ENCODE measurements around the gene NFE2L1. TPM values are rescaled to one million over a fixed set of nuclear protein-coding genes. Genes with fewer than 3 reads are reported as not detected.

NFE2L1 gene
- total and polyA plus RNA-seq, 9 of the 15 experiments (the other 6 are each of a cell fraction or from before 2014, with no cell fraction given), result 2.0 to 68.6 (median 39.7) TPM

DNA sequence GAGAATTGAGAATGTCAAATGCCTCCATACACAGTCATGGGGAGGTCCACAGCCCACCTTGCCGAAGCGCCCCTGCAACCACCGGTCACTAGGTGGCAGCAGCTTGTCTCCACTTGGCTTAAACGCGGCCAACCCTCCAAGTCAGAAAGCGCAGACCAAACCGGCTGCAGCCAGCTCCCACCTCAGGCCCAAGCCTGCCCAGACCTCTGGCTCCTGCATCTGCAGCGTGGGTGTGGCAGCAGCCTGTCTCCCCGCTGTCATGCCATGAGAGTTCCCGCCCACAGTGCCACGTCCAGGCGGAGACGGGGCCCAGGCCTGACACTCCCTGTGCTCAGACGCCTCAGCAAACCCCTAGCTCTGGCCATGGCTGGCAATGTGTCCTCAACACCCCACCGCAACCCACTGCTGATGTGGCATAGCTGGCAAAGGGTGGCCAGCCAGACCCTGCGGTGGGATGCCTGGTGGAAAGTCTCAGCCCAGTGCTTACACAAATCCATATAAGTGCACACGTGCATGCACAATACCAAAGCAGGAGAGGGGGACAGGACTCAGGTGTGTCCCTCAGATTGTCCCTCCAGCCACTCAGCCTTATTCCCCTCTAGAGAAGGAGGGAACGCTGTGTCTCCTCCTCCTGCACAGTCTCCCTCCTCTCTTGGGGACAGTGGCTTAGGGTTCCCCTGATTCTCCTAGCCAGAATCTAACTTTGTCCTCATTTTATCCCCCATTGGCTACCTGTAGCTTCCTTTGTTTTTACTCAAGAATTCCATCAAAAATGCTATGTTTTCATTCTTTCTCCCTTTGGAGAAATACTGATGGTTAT lies 21.4 kb upstream of the NFE2L1 start (continued):
- TF ChIP-seq, protein P1, sequence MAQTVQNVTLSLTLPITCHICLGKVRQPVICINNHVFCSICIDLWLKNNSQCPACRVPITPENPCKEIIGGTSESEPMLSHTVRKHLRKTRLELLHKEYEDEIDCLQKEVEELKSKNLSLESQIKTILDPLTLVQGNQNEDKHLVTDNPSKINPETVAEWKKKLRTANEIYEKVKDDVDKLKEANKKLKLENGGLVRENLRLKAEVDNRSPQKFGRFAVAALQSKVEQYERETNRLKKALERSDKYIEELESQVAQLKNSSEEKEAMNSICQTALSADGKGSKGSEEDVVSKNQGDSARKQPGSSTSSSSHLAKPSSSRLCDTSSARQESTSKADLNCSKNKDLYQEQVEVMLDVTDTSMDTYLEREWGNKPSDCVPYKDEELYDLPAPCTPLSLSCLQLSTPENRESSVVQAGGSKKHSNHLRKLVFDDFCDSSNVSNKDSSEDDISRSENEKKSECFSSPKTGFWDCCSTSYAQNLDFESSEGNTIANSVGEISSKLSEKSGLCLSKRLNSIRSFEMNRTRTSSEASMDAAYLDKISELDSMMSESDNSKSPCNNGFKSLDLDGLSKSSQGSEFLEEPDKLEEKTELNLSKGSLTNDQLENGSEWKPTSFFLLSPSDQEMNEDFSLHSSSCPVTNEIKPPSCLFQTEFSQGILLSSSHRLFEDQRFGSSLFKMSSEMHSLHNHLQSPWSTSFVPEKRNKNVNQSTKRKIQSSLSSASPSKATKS (CRISPR knock-in tag; IDR thresholded peaks at IDR 0.05), result no peak
- TF ChIP-seq, protein P2, sequence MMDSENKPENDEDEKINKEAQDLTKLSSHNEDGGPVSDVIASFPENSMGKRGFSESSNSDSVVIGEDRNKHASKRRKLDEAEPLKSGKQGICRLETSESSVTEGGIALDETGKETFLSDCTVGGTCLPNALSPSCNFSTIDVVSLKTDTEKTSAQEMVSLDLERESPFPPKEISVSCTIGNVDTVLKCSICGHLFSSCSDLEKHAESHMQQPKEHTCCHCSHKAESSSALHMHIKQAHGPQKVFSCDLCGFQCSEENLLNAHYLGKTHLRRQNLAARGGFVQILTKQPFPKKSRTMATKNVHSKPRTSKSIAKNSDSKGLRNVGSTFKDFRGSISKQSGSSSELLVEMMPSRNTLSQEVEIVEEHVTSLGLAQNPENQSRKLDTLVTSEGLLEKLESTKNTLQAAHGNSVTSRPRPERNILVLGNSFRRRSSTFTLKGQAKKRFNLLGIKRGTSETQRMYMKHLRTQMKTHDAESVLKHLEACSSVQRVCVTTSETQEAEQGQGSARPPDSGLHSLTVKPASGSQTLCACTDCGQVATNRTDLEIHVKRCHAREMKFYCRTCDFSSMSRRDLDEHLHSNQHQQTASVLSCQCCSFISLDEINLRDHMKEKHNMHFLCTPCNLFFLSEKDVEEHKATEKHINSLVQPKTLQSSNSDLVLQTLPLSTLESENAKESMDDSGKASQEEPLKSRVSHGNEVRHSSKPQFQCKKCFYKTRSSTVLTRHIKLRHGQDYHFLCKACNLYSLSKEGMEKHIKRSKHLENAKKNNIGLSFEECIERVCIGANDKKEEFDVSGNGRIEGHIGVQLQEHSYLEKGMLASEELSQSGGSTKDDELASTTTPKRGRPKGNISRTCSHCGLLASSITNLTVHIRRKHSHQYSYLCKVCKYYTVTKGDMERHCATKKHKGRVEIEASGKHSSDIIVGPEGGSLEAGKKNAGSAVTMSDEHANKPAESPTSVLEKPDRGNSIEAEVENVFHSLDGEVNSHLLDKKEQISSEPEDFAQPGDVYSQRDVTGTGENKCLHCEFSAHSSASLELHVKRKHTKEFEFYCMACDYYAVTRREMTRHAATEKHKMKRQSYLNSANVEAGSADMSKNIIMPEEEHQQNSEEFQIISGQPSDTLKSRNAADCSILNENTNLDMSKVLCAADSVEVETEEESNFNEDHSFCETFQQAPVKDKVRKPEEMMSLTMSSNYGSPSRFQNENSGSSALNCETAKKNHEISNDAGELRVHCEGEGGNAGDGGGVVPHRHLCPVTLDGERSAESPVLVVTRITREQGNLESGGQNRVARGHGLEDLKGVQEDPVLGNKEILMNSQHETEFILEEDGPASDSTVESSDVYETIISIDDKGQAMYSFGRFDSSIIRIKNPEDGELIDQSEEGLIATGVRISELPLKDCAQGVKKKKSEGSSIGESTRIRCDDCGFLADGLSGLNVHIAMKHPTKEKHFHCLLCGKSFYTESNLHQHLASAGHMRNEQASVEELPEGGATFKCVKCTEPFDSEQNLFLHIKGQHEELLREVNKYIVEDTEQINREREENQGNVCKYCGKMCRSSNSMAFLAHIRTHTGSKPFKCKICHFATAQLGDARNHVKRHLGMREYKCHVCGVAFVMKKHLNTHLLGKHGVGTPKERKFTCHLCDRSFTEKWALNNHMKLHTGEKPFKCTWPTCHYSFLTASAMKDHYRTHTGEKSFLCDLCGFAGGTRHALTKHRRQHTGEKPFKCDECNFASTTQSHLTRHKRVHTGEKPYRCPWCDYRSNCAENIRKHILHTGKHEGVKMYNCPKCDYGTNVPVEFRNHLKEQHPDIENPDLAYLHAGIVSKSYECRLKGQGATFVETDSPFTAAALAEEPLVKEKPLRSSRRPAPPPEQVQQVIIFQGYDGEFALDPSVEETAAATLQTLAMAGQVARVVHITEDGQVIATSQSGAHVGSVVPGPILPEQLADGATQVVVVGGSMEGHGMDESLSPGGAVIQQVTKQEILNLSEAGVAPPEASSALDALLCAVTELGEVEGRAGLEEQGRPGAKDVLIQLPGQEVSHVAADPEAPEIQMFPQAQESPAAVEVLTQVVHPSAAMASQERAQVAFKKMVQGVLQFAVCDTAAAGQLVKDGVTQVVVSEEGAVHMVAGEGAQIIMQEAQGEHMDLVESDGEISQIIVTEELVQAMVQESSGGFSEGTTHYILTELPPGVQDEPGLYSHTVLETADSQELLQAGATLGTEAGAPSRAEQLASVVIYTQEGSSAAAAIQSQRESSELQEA (IDR thresholded peaks at IDR 0.05; ENCODE audit: low read depth), result no peak
- TF ChIP-seq ETV5 (CRISPR knock-in tag; IDR thresholded peaks at IDR 0.05; ENCODE audit: low read depth) (no peak), ZNF197 (CRISPR knock-in tag; IDR thresholded peaks at IDR 0.05; ENCODE audit: low read depth) (no peak), NFIX (CRISPR knock-in tag; IDR thresholded peaks at IDR 0.05; ENCODE audit: low read depth) (no peak), CHD4 (IDR thresholded peaks at IDR 0.05; ENCODE audit: insufficient read depth, insufficient replicate concordance, low read depth, low read length, poor library complexity, severe bottlenecking) (no peak), SAP30 (IDR thresholded peaks at IDR 0.05; ENCODE audit: borderline replicate concordance, insufficient read depth, low read depth, low read length, poor library complexity, severe bottlenecking) (no peak), CBFA2T3 (IDR thresholded peaks at IDR 0.05) (no peak), EGR1 (conservative IDR thresholded peaks at IDR 0.05) (peak; percentile 75), ZFX (CRISPR knock-in tag; IDR thresholded peaks at IDR 0.05) (no peak), MCM3 (IDR thresholded peaks at IDR 0.05) (no peak)
- TF ChIP-seq, protein P3, sequence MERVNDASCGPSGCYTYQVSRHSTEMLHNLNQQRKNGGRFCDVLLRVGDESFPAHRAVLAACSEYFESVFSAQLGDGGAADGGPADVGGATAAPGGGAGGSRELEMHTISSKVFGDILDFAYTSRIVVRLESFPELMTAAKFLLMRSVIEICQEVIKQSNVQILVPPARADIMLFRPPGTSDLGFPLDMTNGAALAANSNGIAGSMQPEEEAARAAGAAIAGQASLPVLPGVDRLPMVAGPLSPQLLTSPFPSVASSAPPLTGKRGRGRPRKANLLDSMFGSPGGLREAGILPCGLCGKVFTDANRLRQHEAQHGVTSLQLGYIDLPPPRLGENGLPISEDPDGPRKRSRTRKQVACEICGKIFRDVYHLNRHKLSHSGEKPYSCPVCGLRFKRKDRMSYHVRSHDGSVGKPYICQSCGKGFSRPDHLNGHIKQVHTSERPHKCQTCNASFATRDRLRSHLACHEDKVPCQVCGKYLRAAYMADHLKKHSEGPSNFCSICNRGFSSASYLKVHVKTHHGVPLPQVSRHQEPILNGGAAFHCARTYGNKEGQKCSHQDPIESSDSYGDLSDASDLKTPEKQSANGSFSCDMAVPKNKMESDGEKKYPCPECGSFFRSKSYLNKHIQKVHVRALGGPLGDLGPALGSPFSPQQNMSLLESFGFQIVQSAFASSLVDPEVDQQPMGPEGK (CRISPR knock-in tag; IDR thresholded peaks at IDR 0.05; ENCODE audit: borderline replicate concordance), result no peak
- TF ChIP-seq, protein P4, sequence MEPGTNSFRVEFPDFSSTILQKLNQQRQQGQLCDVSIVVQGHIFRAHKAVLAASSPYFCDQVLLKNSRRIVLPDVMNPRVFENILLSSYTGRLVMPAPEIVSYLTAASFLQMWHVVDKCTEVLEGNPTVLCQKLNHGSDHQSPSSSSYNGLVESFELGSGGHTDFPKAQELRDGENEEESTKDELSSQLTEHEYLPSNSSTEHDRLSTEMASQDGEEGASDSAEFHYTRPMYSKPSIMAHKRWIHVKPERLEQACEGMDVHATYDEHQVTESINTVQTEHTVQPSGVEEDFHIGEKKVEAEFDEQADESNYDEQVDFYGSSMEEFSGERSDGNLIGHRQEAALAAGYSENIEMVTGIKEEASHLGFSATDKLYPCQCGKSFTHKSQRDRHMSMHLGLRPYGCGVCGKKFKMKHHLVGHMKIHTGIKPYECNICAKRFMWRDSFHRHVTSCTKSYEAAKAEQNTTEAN (CRISPR knock-in tag; IDR thresholded peaks at IDR 0.05), result no peak
